ENCODE data around the gene EHMT1.
A peak's percentile ranks its signal among the peaks of the same experiment; 100 is the strongest.
"Not testable (repeated sequence)": the region's sequence is repeated elsewhere in the genome, so short reads cannot be mapped to it uniquely, and the experiment has no call there.

Gene EHMT1

DNA sequence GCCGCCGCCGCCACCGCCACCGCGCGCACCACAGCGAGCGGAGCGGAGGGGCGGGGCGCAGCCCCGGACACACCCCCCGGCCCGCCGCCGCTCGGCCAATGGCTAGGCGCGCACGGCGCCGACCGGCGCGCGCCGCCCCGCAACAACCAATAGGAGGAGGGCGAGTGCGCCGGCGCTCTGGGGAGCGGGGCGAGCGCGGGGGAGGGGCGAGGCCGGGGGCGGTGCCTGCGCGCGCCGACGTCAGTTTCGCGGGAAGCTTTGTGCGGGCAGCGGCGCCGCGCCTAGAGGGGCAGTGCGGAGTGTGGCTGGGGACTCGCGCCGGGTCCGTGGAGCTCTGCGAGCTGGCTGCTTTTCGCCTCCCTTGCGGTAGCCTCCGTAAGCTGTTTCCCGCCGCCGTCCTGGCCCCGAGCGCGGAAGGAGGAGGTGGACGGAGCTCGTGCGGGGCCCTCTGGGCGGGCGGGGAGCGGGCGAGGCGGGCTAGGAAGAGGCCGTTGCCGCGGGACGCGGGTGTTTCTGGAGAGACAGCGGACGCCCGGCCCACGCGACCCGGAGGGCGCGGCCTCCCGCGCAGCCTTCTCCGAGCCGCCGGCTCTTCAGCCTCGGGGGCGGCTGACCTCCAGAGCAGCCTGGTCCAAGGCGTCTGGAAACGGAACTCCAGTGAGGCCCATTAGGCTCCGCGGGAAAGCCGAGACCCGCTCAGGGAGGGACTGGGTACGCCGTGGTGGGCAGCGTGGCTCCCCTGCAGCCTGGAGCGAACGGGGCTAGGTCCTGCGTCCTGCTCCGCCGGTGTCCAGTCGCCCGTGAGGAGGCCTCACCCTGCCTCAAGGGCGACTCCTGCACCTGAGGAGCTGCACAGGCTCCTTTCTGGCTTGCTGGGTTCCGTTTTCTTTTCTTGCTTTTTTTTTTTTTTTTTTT lies 28.1 kb upstream of the EHMT1 start, which contains the start of gene ZMYND19:
ZMYND19 (minus strand) TSS at position 44 of the 915 bp plus-strand sequence. CDS start 249 bp downstream, outside the sequence.
- DNase-seq (ENCODE audit: low read depth in 2 of 2), result peak; percentile 89 to 90

GRCh38 chr9:137592767-137593166 lies 26.0 kb upstream of the EHMT1 start:
- no peak for DNase-seq (ENCODE audit: low read depth in 2 of 2)

DNA sequence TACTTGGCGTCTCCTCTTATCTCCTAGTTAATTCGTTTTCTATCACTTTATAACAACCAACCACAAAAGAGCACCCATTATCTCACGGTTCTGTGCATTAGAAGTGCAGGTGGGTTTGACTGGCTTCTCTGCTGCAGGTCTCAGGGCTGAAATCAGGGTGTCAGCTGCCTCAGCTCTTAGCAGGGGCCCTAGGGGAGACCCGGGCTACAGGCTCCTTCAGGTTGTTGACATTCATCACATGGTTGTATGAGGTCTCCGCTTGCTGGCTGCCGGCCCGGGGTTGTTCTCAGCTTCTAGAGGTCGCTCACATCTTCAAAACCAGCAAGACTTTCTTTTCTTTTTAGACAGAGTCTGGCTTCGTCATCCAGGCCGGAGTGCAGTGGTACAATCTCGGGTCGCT lies 25.6 kb upstream of the EHMT1 start:
- no peak for DNase-seq (ENCODE audit: low read depth in 2 of 2)

DNA sequence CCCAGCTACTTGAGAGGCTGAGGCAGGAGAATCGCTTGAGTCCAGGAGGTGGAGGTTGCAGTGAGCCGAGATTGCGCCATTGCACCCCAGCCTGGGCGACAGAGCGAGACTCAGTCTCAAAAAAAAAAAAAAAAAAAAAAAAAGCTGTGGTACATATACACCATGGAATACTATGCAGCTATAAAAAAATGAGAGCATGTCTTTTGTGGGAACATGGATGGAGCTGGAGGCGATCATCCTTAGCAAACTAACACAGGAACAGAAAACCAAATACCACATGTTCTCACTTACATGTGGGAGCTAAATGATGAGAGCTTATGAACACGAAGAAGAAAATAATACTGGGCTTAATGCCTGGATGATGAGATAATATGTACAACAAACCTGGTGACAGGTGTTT lies 22.2 kb upstream of the EHMT1 start:
- not testable (repeated sequence) for DNase-seq (ENCODE audit: low read depth in 2 of 2)

DNA sequence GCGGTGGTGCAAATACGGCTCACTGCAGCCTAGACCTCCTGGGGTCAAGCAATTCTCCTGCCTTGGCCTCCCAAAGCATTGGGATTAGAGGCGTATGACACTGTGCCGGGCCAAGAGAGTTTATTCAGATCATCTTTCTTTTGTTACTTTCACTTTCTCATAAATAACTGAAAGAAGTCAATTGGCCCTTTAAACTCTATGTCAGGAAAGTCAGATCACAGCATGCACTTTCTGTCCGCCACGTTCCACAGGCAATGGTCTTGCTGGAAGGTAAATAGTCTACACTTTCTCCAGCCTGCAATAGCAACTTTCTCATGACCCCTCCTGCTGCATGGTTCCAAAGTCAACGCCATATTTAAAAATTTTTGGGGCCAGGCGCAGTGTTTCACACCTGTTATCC lies 19.9 kb upstream of the EHMT1 start:
- DNase-seq (ENCODE audit: low read depth in 2 of 2), result no peak

- no peak for DNase-seq (ENCODE audit: low read depth in 2 of 2)
Observed at GRCh38 chr9:137602661-137603060, 16.1 kb upstream of the EHMT1 start.

- no peak for DNase-seq (ENCODE audit: low read depth in 2 of 2)
Observed at GRCh38 chr9:137603879-137604278, 14.9 kb upstream of the EHMT1 start.

DNA sequence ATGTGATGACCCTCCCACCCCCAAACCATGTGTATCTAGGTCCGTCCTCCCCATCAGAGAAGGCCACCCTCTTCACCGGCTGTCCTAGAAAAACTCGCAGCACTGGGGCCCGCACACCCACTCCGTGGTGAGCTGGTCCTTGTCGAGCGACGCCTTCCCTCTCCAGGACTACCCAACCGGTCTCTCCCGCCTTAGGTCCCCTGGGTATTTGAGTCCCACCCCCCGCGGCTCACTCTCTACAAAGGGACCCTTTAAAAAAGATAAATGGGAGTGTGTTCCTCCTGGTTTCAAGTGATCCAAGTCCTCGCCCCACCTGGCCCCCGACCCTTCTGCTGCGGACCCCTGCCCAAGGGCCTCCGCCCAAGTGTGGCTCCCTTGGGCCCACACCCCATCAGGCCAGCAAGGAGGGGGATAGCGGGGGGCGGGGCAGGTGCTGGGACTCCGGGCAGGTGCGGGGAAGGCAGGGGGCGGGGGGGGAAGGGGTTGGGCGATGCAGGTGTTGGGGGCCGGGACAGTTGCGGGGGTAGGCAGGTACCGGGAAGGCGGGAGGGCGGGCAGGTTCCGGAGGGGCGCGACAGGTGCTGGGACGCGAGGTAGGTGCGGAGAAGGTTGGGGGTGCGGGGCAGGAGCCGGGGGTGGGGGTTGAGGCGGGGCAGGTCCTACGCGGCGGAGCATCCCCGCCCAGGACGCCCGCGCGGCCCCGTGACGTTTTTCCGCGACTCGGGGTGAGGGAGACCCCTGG lies 14.3 kb upstream of the EHMT1 start:
- no peak for DNase-seq (ENCODE audit: low read depth in 2 of 2)

GRCh38 chr9:137605121-137606004 lies 13.4 kb upstream of the EHMT1 start, which contains the start of gene ARRDC1:
ARRDC1 (plus strand) TSS chr9:137605686; CDS start chr9:137605718, 32 bp downstream.
- peak; percentile 90 to 93 for DNase-seq (ENCODE audit: low read depth in 2 of 2)

GRCh38 chr9:137606005-137606621 lies 12.7 kb upstream of the EHMT1 start:
- peak in 1 of 2 donors; percentile 24 for DNase-seq (ENCODE audit: low read depth in 2 of 2)

DNA sequence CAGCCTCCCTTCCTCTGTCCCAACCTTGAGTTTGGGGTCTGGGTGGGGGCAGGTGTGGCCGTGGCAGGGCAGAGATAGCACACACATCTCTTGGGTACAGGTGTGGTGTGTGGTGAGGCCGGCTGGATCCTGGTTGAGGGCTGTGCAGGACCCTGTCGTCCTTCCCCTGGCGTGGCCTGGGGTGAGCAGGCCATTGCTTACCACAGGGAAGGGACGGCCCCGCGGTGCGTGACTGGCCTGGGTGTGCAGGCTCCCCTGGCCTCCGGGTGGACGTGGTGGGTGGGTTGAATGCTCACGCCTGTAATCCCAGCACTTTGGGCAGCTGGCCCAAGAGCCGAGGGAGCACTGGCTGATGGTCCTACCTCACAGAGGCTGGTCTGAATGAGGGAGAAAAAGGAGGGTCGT lies 12.1 kb upstream of the EHMT1 start:
- DNase-seq (ENCODE audit: low read depth in 2 of 2), result no peak

GRCh38 chr9:137607141-137607857 lies 11.5 kb upstream of the EHMT1 start:
- DNase-seq (ENCODE audit: low read depth in 2 of 2), result no peak

DNA sequence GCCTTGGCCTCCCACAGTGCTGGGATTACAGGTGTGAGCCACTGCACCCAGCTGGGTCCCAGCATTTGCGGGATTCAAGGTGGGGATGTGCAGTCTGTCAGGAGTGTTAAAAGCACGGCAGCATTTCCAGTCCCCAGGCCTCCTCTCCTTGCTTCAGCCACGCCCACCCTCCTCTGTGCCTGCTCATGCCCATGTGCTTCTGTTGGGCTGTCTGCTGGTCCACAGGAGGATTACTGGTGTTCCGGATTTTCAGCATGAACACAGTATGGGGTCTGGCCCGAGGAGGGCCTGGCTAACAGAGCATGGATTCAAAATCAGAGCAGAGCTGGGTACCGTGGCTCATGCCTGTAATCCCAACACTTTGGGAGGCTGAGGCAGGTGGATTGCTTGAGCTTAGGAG lies 7.9 kb upstream of the EHMT1 start:
- no peak for DNase-seq (ENCODE audit: low read depth in 2 of 2)

GRCh38 chr9:137611623-137612609 lies 6.9 kb upstream of the EHMT1 start:
- DNase-seq (ENCODE audit: low read depth in 2 of 2), result no peak

- no peak for DNase-seq (ENCODE audit: low read depth in 2 of 2)
Observed at GRCh38 chr9:137612741-137613142, 6.1 kb upstream of the EHMT1 start.

GRCh38 chr9:137613259-137613658 lies 5.5 kb upstream of the EHMT1 start:
- DNase-seq (ENCODE audit: low read depth in 2 of 2), result no peak

DNA sequence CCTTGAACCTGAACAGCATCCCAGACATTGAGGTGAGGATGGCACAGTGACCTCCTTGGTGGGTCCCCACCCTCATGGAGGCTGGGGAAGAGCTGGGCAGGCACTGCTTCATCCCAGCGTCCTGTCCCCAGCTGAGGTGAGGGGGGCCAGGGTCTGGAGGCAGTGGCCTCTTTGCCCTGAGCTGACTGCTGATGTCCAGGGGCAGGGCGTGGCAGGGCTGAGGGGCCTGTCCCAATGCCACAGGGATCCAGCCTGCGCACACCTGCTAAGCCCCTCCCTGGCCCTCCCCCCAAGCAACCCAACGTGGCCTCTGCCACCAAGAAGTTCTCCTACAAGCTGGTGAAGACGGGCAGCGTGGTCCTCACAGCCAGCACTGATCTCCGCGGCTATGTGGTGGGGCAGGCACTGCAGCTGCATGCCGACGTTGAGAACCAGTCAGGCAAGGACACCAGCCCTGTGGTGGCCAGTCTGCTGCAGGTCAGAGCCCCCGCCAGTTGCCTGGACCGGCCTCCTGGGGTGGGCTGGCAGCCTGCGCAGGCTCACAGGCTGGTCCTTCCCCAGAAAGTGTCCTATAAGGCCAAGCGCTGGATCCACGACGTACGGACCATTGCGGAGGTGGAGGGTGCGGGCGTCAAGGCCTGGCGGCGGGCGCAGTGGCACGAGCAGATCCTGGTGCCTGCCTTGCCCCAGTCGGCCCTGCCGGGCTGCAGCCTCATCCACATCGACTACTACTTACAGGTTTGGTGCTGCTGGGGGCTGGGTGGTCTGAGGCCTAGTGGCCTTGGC lies 4.9 kb upstream of the EHMT1 start:
- no peak for DNase-seq (ENCODE audit: low read depth in 2 of 2)

GRCh38 chr9:137614631-137615386 lies 4.0 kb upstream of the EHMT1 start:
- no peak for DNase-seq (ENCODE audit: low read depth in 2 of 2)

All from stimulated activated CD4-positive, alpha-beta T cell treated with anti-CD3 and anti-CD28 coated beads, Interleukin-1b, Interleukin-23, amount 100 ng/mL, for 4 hours (primary cell).